PC-3 (cell line): ENCODE results near the gene MYO5A. TPM values are rescaled to one million over a fixed set of nuclear protein-coding genes. Genes with fewer than 3 reads are reported as not detected.
A peak's percentile ranks its signal among the peaks of the same experiment; 100 is the strongest.

Source experiments
- ATAC-seq: fragments of 200-7000 bp; cut with Tn5 transposase; 2 replicates; pipeline ENCODE4 v1.9.1; 2020; ENCODE audit warnings: mild to moderate bottlenecking, moderate library complexity
- BruUV-seq: library from RNA; stranded (reverse); fragments of 400-500 nt; replicated peaks from 2 replicates; lab custom pipeline; 2021; lab: Mats Ljungman, UMichigan
- CTCF ChIA-PET: fragments of 300-600 bp; sonication (Branson Sonifier 250); formaldehyde crosslinking; loops from one replicate; lab custom pipeline; 2022; ENCODE audit warnings: antibody characterized with exemption; lab: Charles Lee
- POLR2A ChIA-PET: fragments of 300-600 bp; sonication (Branson Sonifier 250); formaldehyde crosslinking; loops from one replicate; lab custom pipeline; 2022; ENCODE audit warnings: antibody characterized with exemption; ENCODE audit not compliant: unreplicated experiment; lab: Charles Lee
- DNase-seq: peaks from one replicate; pipeline ENCODE4 v3.0.0-alpha.2; 2015
- H2AFZ ChIP-seq: fragments of 300-600 bp; sonication (generic); 2 replicates; pipeline ENCODE4 v1.6.0; 2016; ENCODE audit warnings: antibody characterized with exemption, low read length
- H3F3A ChIP-seq: fragments of 300-600 bp; sonication (generic); one replicate; pipeline ENCODE4 v1.6.0; 2017; ENCODE audit warnings: antibody characterized with exemption, low read length, control low read depth, mild to moderate bottlenecking; ENCODE audit not compliant: unreplicated experiment
- H3K27ac ChIP-seq: fragments of 300-600 bp; sonication (generic); 2 replicates; pipeline ENCODE4 v1.5.1; 2016; ENCODE audit warnings: mild to moderate bottlenecking, low read length
- H3K27me3 ChIP-seq: fragments of 300-600 bp; sonication (generic); 2 replicates; pipeline ENCODE4 v1.6.1; 2016; ENCODE audit warnings: low read length, mixed read lengths
- H3K36me3 ChIP-seq: fragments of 300-600 bp; sonication (generic); 2 replicates; pipeline ENCODE4 v1.6.1; 2016; ENCODE audit warnings: low read depth, mixed run types, low read length, mixed read lengths
- H3K4me1 ChIP-seq: fragments of 300-600 bp; sonication (generic); 2 replicates; pipeline ENCODE4 v1.5.1; 2016; ENCODE audit warnings: low read length; ENCODE audit not compliant: insufficient read depth
- H3K4me2 ChIP-seq: fragments of 300-600 bp; sonication (generic); 2 replicates; pipeline ENCODE4 v1.6.0; 2016; ENCODE audit warnings: low read length
- H3K4me3 ChIP-seq: fragments of 300-600 bp; sonication (generic); 2 replicates; pipeline ENCODE4 v1.5.1; 2016; ENCODE audit warnings: mild to moderate bottlenecking, low read length, mixed read lengths
- H3K79me2 ChIP-seq: fragments of 300-600 bp; sonication (generic); 2 replicates; pipeline ENCODE4 v1.6.1; 2017; ENCODE audit warnings: low read length, mixed read lengths
- H3K9ac ChIP-seq: fragments of 300-600 bp; sonication (generic); 2 replicates; pipeline ENCODE4 v1.6.0; 2016; ENCODE audit warnings: mild to moderate bottlenecking, low read length
- H3K9me2 ChIP-seq: fragments of 300-600 bp; sonication (generic); replicated peaks from 2 replicates; pipeline ENCODE4 v1.6.1; 2016; ENCODE audit warnings: mixed run types, low read length, mixed read lengths
- H3K9me3 ChIP-seq: fragments of 300-600 bp; sonication (generic); 2 replicates; pipeline ENCODE4 v1.6.1; 2016; ENCODE audit warnings: low read length, mixed read lengths
- H4K20me1 ChIP-seq: fragments of 300-600 bp; sonication (generic); 2 replicates; pipeline ENCODE4 v1.6.1; 2016; ENCODE audit warnings: low read length, mixed read lengths
- CTCF ChIP-seq: fragments of 300-600 bp; sonication (generic); conservative IDR thresholded peaks from 2 replicates; pipeline ENCODE4 v1.5.1; 2017; ENCODE audit warnings: antibody characterized with exemption, low read depth, mild to moderate bottlenecking, low read length
- EZH2 ChIP-seq: fragments of 300-600 bp; sonication (generic); IDR thresholded peaks from one replicate; pipeline ENCODE4 v1.6.1; 2017; ENCODE audit warnings: antibody characterized with exemption, mild to moderate bottlenecking, low read length; ENCODE audit not compliant: unreplicated experiment
- EZH2phosphoT487 ChIP-seq: fragments of 300-600 bp; sonication (generic); IDR thresholded peaks from 2 replicates; pipeline ENCODE4 v1.6.1; 2018; ENCODE audit warnings: mild to moderate bottlenecking, antibody characterized with exemption, low read length, borderline replicate concordance
- intact Hi-C: fragments of 100-400 bp; cut with micrococcal nuclease; formaldehyde crosslinking; loops from 2 replicates; pipeline ENCODE4 v1.9.0; 2023
- total RNA-seq: library from RNA; depleted of rRNA; stranded (reverse); fragments of >200 nt; gene quantifications from 2 replicates; pipeline ENCODE4 v1.2.3, GENCODE V29; 2014

MYO5A gene
- total RNA-seq, 1 experiment from 2014 or later, result 42.1 TPM

- Histone ChIP-seq H3K9ac (no peak overlapping the region), H3K27ac (no peak overlapping the region), H3K4me1 (no peaks in the 10 kb centered on the region), H3K9me2 (no peaks in the 10 kb centered on the region), H3K4me2 (no peak overlapping the region), H3K4me3 (no peak overlapping the region), H4K20me1 (no peaks in the 10 kb centered on the region), H3F3A (no peaks in the 10 kb centered on the region), H3K27me3 (no peaks in the 10 kb centered on the region), H3K9me3 (no peaks in the 10 kb centered on the region), H2AFZ (no peak overlapping the region), H3K79me2 (no peaks in the 10 kb centered on the region), H3K36me3 (peaks cover 33% of the 10 kb centered on the region)
- DNase-seq, result no peak
- peak; percentile 33; the same call in 1 of the 2 replicates for ATAC-seq
- intact Hi-C loops, result no loop called here
- no TSS peak for BruUV-seq
- ChIA-PET CTCF (no interaction called here), POLR2A (no interaction called here)
- TF ChIP-seq EZH2phosphoT487, result no peak
- TF ChIP-seq EZH2, result no peak
- TF ChIP-seq CTCF, result no peak
Measured at GRCh38 chr15:52546031-52546751, 17.5 kb upstream of the MYO5A start.

- no TSS peak for BruUV-seq
- POLR2A ChIA-PET, result no interaction called here
Measured at GRCh38 chr15:52540374-52541012, 11.8 kb upstream of the MYO5A start.

More at GRCh38 chr15:52540374-52541012, 11.8 kb upstream of the MYO5A start:
- DNase-seq, result no peak
- H3K27ac ChIP-seq, result no peak overlapping the region
- no peaks in the 10 kb centered on the region for H3F3A ChIP-seq
- intact Hi-C loops, result no loop called here
- CTCF ChIA-PET, result no interaction called here
- H3K27me3 ChIP-seq, result no peaks in the 10 kb centered on the region
- H3K79me2 ChIP-seq, result no peaks in the 10 kb centered on the region
- H2AFZ ChIP-seq, result no peak overlapping the region
- H3K9me3 ChIP-seq, result no peaks in the 10 kb centered on the region
- no peak overlapping the region for H3K9ac ChIP-seq
- ATAC-seq, result no peak
- H3K9me2 ChIP-seq, result no peaks in the 10 kb centered on the region
- no peak overlapping the region for H3K4me3 ChIP-seq
- H3K4me1 ChIP-seq, result no peaks in the 10 kb centered on the region
- TF ChIP-seq CTCF, result no peak
- no peak for TF ChIP-seq EZH2
- TF ChIP-seq EZH2phosphoT487, result no peak
- no peaks in the 10 kb centered on the region for H4K20me1 ChIP-seq
- no peaks in the 10 kb centered on the region for H3K36me3 ChIP-seq
- no peak overlapping the region for H3K4me2 ChIP-seq
